ENCODE measurements around the gene CDT1. TPM values are rescaled to one million over a fixed set of nuclear protein-coding genes. Genes with fewer than 3 reads are reported as not detected.
A peak's percentile ranks its signal among the peaks of the same experiment; 100 is the strongest.

CDT1 gene
- total RNA-seq, 1 donor from 2014 or later: 0.26 TPM

DNA sequence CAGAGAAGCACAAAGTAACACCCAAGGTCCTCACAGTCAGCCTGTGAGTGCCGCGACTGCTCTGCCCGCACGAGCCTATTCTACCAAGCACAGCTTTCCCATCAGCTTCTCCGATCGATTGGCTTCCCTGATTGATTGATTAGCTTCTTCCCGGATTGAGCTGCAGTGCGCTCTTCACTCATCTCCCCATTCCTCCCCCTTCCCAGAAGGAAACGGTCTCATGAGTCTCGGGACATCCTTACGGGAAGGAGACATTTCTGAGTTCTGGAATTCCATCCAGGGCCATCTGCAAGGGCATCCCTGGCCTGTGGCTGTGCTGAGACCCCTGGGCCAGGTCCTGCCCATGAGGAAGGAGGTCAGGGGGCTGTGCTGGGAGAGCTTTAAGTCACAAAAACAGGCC is 36.6 kb upstream of the CDT1 start:
- TF ChIP-seq, protein P1, sequence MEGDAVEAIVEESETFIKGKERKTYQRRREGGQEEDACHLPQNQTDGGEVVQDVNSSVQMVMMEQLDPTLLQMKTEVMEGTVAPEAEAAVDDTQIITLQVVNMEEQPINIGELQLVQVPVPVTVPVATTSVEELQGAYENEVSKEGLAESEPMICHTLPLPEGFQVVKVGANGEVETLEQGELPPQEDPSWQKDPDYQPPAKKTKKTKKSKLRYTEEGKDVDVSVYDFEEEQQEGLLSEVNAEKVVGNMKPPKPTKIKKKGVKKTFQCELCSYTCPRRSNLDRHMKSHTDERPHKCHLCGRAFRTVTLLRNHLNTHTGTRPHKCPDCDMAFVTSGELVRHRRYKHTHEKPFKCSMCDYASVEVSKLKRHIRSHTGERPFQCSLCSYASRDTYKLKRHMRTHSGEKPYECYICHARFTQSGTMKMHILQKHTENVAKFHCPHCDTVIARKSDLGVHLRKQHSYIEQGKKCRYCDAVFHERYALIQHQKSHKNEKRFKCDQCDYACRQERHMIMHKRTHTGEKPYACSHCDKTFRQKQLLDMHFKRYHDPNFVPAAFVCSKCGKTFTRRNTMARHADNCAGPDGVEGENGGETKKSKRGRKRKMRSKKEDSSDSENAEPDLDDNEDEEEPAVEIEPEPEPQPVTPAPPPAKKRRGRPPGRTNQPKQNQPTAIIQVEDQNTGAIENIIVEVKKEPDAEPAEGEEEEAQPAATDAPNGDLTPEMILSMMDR (IDR thresholded peaks at IDR 0.05; ENCODE audit: insufficient read depth, low read length, severe bottlenecking): no peak
- no peak for DNase-seq (ENCODE audit: low read depth)
- Histone ChIP-seq H3K4me3 (ENCODE audit: low read depth, low read length) (no peak overlapping the region), H3K27me3 (ENCODE audit: control insufficient read depth, insufficient read depth, low read length) (no peaks in the 10 kb centered on the region), H3K36me3 (ENCODE audit: control insufficient read depth, insufficient read depth, low read length) (peaks cover 12% of the 10 kb centered on the region)
- FAIRE-seq: no peak

DNA sequence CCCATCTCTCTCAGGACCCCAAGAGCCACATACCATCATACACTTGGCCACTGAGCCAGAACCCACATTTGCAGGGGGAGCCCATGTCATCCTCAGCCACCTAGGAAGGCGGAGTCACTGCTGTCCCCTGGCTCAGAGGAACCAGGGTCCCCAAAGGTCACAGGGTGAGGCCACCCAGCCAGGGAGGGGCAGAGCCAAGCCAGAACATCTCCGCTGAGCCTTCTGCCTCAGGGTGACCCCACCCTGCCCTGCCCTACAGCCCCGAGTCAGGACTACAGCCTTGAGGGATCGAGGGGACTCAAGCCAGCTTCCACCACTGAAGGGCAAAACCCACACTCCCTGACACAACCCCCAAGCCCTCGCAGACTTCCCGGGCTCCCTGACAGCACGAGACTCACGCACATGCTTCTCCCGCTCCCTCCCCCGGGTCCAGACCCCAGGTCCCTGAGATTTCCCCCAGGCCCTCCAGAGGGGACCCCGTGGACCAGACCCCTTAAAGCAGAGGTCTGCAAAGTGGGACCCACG is 36.0 kb upstream of the CDT1 start:
- FAIRE-seq (no peak), DNase-seq (ENCODE audit: low read depth) (no peak)
- Histone ChIP-seq H3K27me3 (ENCODE audit: control insufficient read depth, insufficient read depth, low read length) (no peaks in the 10 kb centered on the region), H3K36me3 (ENCODE audit: control insufficient read depth, insufficient read depth, low read length) (peaks cover 12% of the 10 kb centered on the region), H3K4me3 (ENCODE audit: low read depth, low read length) (no peak overlapping the region)
- TF ChIP-seq, protein P1 (IDR thresholded peaks at IDR 0.05; ENCODE audit: insufficient read depth, low read length, severe bottlenecking): no peak

DNA sequence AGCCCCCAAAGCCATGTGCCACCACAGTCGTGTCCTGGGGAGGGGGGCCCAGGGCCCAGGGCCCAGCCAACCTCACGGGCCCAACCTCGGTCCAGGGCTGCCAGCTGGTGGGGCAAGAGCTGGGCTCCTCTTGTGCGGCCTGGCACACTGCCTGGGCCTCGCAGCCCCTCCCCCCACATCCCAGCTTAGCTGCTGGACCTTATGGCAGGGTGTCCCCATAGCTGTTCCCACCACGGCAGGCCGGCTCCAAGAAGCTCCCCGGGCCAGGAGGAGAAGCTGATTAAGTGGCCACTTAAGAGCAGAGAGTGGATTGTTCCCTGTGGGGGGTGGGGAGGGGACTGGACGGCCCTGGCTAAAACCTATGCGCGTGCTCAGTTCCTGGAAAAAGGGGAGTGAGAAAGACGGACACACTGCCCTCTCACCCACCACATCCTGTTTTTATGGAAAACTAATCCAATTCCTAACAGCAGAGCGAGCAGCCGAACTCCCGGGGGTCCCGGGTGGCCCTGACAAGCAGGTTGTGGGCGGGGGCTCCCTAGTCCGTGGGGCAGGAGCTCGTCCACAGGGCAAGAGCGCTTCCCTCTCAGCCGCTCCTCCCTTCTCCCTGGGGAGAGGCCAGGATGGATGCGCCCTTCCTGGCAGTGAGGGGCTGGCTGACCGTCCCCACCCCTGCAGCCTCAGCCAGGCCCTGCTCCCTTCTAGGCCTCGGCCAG is 35.4 kb upstream of the CDT1 start:
- DNase-seq (ENCODE audit: low read depth): no peak
- FAIRE-seq: no peak
- H3K36me3 ChIP-seq (ENCODE audit: control insufficient read depth, insufficient read depth, low read length): peaks cover 9% of the 10 kb centered on the region
- TF ChIP-seq, protein P1 (IDR thresholded peaks at IDR 0.05; ENCODE audit: insufficient read depth, low read length, severe bottlenecking): no peak
- H3K4me3 ChIP-seq (ENCODE audit: low read depth, low read length): no peak overlapping the region
- H3K27me3 ChIP-seq (ENCODE audit: control insufficient read depth, insufficient read depth, low read length): no peaks in the 10 kb centered on the region

DNA sequence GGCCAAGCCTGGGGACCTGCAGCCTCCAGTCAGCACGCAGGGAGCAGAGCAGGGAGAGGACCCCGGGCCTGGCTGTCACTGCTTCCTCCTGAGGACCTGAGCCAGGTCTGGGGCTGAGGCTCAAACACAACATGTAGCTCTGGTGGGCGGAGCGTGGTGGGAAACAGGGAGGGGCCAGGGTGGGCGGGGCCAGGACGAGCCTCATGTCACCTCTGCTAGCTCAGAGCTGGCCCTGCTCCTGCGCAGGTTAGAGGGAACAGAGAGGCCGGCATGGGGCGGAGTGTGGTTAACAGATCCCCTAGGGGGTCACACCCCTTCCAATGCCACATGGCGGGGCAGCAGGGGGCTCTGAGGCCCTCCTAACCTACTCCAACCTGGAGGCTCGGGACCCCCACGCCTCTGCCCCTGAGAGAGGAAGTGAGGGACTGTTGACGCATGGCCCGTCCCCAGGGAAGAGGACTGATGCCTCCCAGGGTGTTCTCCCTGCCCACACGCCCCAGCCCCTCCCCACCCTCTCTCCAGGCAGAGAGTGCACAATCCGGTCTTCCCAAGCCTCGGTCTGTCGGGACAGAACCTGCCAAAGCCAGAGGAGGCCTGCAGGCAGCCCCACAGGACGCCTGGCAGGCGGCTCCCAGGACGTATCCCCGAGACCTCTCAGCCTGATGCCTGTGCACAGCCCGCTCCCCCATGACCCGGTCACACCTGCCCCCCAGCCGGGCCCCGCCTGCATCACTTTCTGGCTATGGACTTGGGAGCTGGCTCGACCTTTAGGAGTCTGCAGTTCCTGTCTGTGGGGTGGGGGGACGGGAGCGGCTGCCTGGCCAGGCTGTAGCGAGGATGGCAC is 33.8 kb upstream of the CDT1 start:
- TF ChIP-seq, protein P1 (IDR thresholded peaks at IDR 0.05; ENCODE audit: insufficient read depth, low read length, severe bottlenecking): no peak
- H3K36me3 ChIP-seq (ENCODE audit: control insufficient read depth, insufficient read depth, low read length): peaks cover 4% of the 10 kb centered on the region
- H3K27me3 ChIP-seq (ENCODE audit: control insufficient read depth, insufficient read depth, low read length): no peaks in the 10 kb centered on the region
- H3K4me3 ChIP-seq (ENCODE audit: low read depth, low read length): peak overlapping the region; percentile 16
- DNase-seq (ENCODE audit: low read depth) (peak; percentile 56), FAIRE-seq (no peak)

DNA sequence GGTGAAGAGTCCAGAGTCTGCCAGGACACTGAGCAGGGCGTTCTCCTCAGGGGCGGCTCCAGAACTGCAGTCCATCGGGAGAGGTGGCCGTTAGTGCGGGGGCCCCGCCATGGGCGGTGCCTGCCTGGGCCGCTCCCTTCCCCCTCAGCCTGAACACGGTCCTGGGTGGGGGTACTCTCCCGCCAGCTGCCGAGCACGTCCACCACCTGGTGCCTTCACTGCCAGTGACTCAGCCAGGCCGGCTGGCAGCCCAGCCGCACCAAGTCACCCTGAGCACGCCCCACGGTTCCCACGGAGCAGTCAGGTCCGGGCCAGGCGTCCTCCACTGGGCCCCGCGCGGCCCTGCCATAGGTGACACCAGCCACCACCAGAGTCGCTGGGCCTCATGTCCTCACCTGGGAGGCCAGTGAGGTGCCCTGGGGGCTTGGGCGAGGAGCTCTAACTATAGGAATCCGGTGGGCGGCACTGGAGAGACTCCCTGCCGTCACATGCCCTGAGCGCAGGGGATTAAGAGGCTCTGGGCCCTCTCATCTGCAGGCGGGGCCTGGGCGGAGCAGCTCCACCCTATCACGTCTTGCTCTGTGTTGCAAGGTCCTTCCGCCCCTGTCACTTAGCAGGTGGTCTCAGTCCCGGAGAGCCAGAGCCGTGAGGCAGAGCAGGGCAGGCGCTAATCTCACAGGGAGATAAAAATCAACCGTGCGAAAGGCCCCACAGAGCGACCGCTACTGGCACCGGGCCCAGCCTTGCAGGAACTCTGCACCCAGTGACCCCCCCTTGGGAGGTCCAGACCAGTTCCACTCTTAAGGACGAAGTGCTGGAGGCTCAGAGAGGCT is 32.9 kb upstream of the CDT1 start:
- TF ChIP-seq, protein P1 (IDR thresholded peaks at IDR 0.05; ENCODE audit: insufficient read depth, low read length, severe bottlenecking): no peak
- DNase-seq (ENCODE audit: low read depth) (peak; percentile 81), FAIRE-seq (no peak)
- Histone ChIP-seq H3K36me3 (ENCODE audit: control insufficient read depth, insufficient read depth, low read length) (peaks cover 5% of the 10 kb centered on the region), H3K27me3 (ENCODE audit: control insufficient read depth, insufficient read depth, low read length) (no peaks in the 10 kb centered on the region), H3K4me3 (ENCODE audit: low read depth, low read length) (peak overlapping the region; percentile 16)

All from bronchial epithelial cell (primary cell).